Fibroblast of lung (primary cell): ENCODE results near the gene ECHDC3. TPM values are rescaled to one million over a fixed set of nuclear protein-coding genes. Genes with fewer than 3 reads are reported as not detected.

ENCODE experiments used
- DNase-seq, 2 donors: peaks; one replicate each; pipeline versions ENCODE4 v3.0.0 to v3.0.0-alpha.2; 2010; ENCODE audit warnings: low read depth in 2 of 2
- H2AFZ ChIP-seq: 2 replicates; pipeline ENCODE4 v1.5.1; 2012; ENCODE audit warnings: low read length, control low read depth, inconsistent platforms
- H3K27ac ChIP-seq: 2 replicates; pipeline ENCODE4 v1.5.1; 2011; ENCODE audit warnings: low read length, control low read depth; ENCODE audit not compliant: insufficient read depth
- H3K27me3 ChIP-seq: 2 replicates; pipeline ENCODE4 v1.5.1; 2011; ENCODE audit warnings: mild to moderate bottlenecking, low read length; ENCODE audit not compliant: control insufficient read depth, insufficient read depth
- H3K36me3 ChIP-seq: 2 replicates; pipeline ENCODE4 v1.5.1; 2011; ENCODE audit warnings: low read length; ENCODE audit not compliant: control insufficient read depth, insufficient read depth
- H3K4me1 ChIP-seq: 2 replicates; pipeline ENCODE4 v1.5.1; 2011; ENCODE audit warnings: low read length; ENCODE audit not compliant: control insufficient read depth, insufficient read depth; ENCODE audit errors: extremely low read depth
- H3K4me2 ChIP-seq: 2 replicates; pipeline ENCODE4 v1.5.1; 2011; ENCODE audit warnings: low read length, control low read depth; ENCODE audit not compliant: insufficient read depth; ENCODE audit errors: extremely low read depth
- H3K4me3 ChIP-seq, 4 experiments: fragments of 200-600 bp in 1 of 4; sonication (generic) in 1 of 4; replicated peaks in 1 of 4; 2 replicates each; pipeline ENCODE4 v1.5.1; 2011 to 2016; ENCODE audit warnings: low read length in 4 of 4, low read depth in 3 of 4, mild to moderate bottlenecking in 3 of 4, control low read depth in 2 of 4, inconsistent platforms in 1 of 4, mixed read lengths in 1 of 4; ENCODE audit not compliant: insufficient read depth in 1 of 4; ENCODE audit errors: control extremely low read depth in 1 of 4
- H3K79me2 ChIP-seq: 2 replicates; pipeline ENCODE4 v1.5.1; 2012; ENCODE audit warnings: mild to moderate bottlenecking, low read length, inconsistent platforms; ENCODE audit not compliant: control insufficient read depth, insufficient read depth
- H3K9ac ChIP-seq: 2 replicates; pipeline ENCODE4 v1.5.1; 2011; ENCODE audit warnings: mild to moderate bottlenecking, low read length, control low read depth; ENCODE audit not compliant: insufficient read depth
- H3K9me3 ChIP-seq: 2 replicates; pipeline ENCODE4 v1.5.1; 2012; ENCODE audit warnings: low read depth, low read length; ENCODE audit not compliant: control insufficient read depth, insufficient read depth
- H4K20me1 ChIP-seq: 2 replicates; pipeline ENCODE4 v1.5.1; 2011; ENCODE audit warnings: low read length; ENCODE audit not compliant: control insufficient read depth, insufficient read depth; ENCODE audit errors: extremely low read depth
- EZH2 ChIP-seq: IDR thresholded peaks from 2 replicates; pipeline ENCODE4 v1.5.1; 2012; ENCODE audit warnings: low read length, control low read depth, mild to moderate bottlenecking; ENCODE audit errors: missing control alignments
- polyA plus RNA-seq, 2 donors: library from polyadenylated mRNA; depleted of rRNA in 1 of 2; stranded (reverse) in 1 of 2; unstranded in 1 of 2; fragments of >200 nt; gene quantifications; 2 replicates each; pipeline ENCODE4 v1.2.1, GENCODE V29; 2011 to 2012; ENCODE audit warnings: missing spikeins in 1 of 2
- total RNA-seq: library from RNA; depleted of rRNA; stranded (reverse); fragments of >200 nt; gene quantifications from 2 replicates; pipeline ENCODE4 v1.2.1, GENCODE V29; 2014
- TF ChIP-seq, protein P1 (sequence below), 2 donors: IDR thresholded peaks in 1 of 2; conservative IDR thresholded peaks in 1 of 2; 1 replicate in 1 of 2; 2 replicates in 1 of 2; pipeline ENCODE4 v1.5.1; 2011 to 2012; ENCODE audit warnings: low read length in 2 of 2, control low read depth in 1 of 2, inconsistent platforms in 1 of 2, low read depth in 1 of 2, mild to moderate bottlenecking in 1 of 2

ECHDC3 gene
- total and polyA plus RNA-seq, 2 donors (not counting 1 experiment from before 2014, with no cell fraction given), result 6.1 to 17.7 TPM

- H3K79me2 ChIP-seq, result no peaks in the 10 kb centered on the region
- H4K20me1 ChIP-seq, result no peaks in the 10 kb centered on the region
- H3K4me2 ChIP-seq, result no peak overlapping the region
- no peaks in the 10 kb centered on the region for H3K9me3 ChIP-seq
- no peak overlapping the region for H2AFZ ChIP-seq
- no peaks in the 10 kb centered on the region for H3K27me3 ChIP-seq
- H3K4me1 ChIP-seq, result peaks cover 3% of the 10 kb centered on the region
- H3K9ac ChIP-seq, result no peak overlapping the region
- H3K4me3 ChIP-seq, result no peak overlapping the region
- TF ChIP-seq EZH2, result no peak
- TF ChIP-seq, protein P1, sequence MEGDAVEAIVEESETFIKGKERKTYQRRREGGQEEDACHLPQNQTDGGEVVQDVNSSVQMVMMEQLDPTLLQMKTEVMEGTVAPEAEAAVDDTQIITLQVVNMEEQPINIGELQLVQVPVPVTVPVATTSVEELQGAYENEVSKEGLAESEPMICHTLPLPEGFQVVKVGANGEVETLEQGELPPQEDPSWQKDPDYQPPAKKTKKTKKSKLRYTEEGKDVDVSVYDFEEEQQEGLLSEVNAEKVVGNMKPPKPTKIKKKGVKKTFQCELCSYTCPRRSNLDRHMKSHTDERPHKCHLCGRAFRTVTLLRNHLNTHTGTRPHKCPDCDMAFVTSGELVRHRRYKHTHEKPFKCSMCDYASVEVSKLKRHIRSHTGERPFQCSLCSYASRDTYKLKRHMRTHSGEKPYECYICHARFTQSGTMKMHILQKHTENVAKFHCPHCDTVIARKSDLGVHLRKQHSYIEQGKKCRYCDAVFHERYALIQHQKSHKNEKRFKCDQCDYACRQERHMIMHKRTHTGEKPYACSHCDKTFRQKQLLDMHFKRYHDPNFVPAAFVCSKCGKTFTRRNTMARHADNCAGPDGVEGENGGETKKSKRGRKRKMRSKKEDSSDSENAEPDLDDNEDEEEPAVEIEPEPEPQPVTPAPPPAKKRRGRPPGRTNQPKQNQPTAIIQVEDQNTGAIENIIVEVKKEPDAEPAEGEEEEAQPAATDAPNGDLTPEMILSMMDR (conservative IDR thresholded peaks at IDR 0.05 in 1 of 2, IDR thresholded peaks at IDR 0.05 in 1 of 2; ENCODE audit: low read depth in 1 of 2, low read length in 2 of 2), result no peak
- DNase-seq, result no peak
- H3K27ac ChIP-seq, result no peak overlapping the region
- H3K36me3 ChIP-seq, result no peaks in the 10 kb centered on the region
Observed at GRCh38 chr10:11761431-11761830, 19.2 kb downstream of the ECHDC3 start.

- no peak for DNase-seq
- no peaks in the 10 kb centered on the region for H3K9me3 ChIP-seq
- no peaks in the 10 kb centered on the region for H3K79me2 ChIP-seq
- H3K36me3 ChIP-seq, result no peaks in the 10 kb centered on the region
- H2AFZ ChIP-seq, result no peak overlapping the region
- no peaks in the 10 kb centered on the region for H4K20me1 ChIP-seq
- no peaks in the 10 kb centered on the region for H3K27me3 ChIP-seq
- H3K4me2 ChIP-seq, result no peak overlapping the region
- TF ChIP-seq, protein P1 (conservative IDR thresholded peaks at IDR 0.05 in 1 of 2, IDR thresholded peaks at IDR 0.05 in 1 of 2; ENCODE audit: low read depth in 1 of 2, low read length in 2 of 2), result no peak
- TF ChIP-seq EZH2, result no peak
- no peak overlapping the region for H3K27ac ChIP-seq
- peaks cover under 1% of the 10 kb centered on the region for H3K4me1 ChIP-seq
- H3K4me3 ChIP-seq, result no peak overlapping the region
- no peak overlapping the region for H3K9ac ChIP-seq
Observed at GRCh38 chr10:11762706-11763500, 20.7 kb downstream of the ECHDC3 start.

DNA sequence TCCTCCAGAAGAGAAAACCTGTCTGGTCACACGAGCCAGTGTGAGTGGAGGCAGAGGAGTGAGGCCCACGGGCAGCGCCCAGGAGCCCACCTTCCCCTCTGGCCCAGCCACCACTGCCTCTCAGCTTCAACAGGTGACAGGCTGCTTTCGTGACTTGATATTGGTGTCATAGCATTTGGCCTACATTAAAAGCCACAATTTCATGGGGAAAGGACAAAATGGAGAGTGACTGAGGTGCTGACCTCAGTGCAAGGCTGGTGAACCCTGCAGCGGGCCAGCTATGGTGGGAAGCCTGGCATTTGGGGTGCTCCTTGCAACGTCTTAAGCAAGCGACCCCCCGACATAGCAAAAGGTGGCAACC lies 21.3 kb downstream of the ECHDC3 start:
- H3K27me3 ChIP-seq, result no peaks in the 10 kb centered on the region
- no peak overlapping the region for H3K27ac ChIP-seq
- no peak overlapping the region for H3K9ac ChIP-seq
- H3K79me2 ChIP-seq, result no peaks in the 10 kb centered on the region
- H3K4me1 ChIP-seq, result no peaks in the 10 kb centered on the region
- no peak overlapping the region for H2AFZ ChIP-seq
- no peak overlapping the region for H3K4me3 ChIP-seq
- no peaks in the 10 kb centered on the region for H3K9me3 ChIP-seq
- H3K36me3 ChIP-seq, result no peaks in the 10 kb centered on the region
- no peak overlapping the region for H3K4me2 ChIP-seq
- no peaks in the 10 kb centered on the region for H4K20me1 ChIP-seq
- TF ChIP-seq, protein P1 (conservative IDR thresholded peaks at IDR 0.05 in 1 of 2, IDR thresholded peaks at IDR 0.05 in 1 of 2; ENCODE audit: low read depth in 1 of 2, low read length in 2 of 2), result no peak
- TF ChIP-seq EZH2, result no peak
- no peak for DNase-seq
